Fibroblast of lung (primary cell): ENCODE results near the gene NEK2.

Experiments used
- CTCF ChIP-seq, 2 donors: IDR thresholded peaks in 1 of 2; conservative IDR thresholded peaks in 1 of 2; 1 replicate in 1 of 2; 2 replicates in 1 of 2; pipeline ENCODE4 v1.5.1; 2011 to 2012; ENCODE audit warnings: low read length in 2 of 2, control low read depth in 1 of 2, inconsistent platforms in 1 of 2, low read depth in 1 of 2, mild to moderate bottlenecking in 1 of 2
- EZH2 ChIP-seq: IDR thresholded peaks from 2 replicates; pipeline ENCODE4 v1.5.1; 2012; ENCODE audit warnings: low read length, control low read depth, mild to moderate bottlenecking; ENCODE audit errors: missing control alignments

DNA sequence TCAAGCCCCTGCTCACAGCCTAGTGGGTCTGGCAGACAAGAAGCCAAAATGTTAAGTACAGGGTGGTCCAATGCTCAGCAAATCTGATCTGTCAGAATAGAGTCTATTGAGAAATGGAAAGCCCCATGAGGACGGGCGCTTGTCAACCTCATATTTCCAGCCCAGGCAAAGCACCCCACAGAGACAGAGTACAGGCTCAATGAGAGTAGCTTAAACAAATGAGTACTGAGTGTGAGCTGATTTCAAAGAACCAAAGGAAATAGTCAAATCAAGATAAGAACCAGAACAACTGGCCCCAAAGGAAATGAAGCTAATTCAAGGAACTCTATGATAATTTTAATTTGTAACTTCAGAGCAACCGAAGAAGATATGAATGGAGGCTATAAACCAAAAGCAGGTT lies 51.9 kb downstream of the NEK2 start:
- TF ChIP-seq CTCF (conservative IDR thresholded peaks at IDR 0.05 in 1 of 2, IDR thresholded peaks at IDR 0.05 in 1 of 2; ENCODE audit: low read depth in 1 of 2, low read length in 2 of 2) = no peak
- TF ChIP-seq EZH2 = no peak
